Measurements from ENCODE around the gene TUBB8B. TPM values are rescaled to one million over a fixed set of nuclear protein-coding genes. Genes with fewer than 3 reads are reported as not detected.
"Not testable (repeated sequence)": the region's sequence is repeated elsewhere in the genome, so short reads cannot be mapped to it uniquely, and the experiment has no call there.

Gene TUBB8B
- total RNA-seq, 1 donor from 2014 or later, result not detected

GRCh38 chr18:91561-91960 is 42.1 kb upstream of the TUBB8B start:
- H3K9ac ChIP-seq (ENCODE audit: low read length); H3K36me3 Mint-ChIP-seq (ENCODE audit: low read depth, unreplicated experiment); H3K27ac Mint-ChIP-seq (ENCODE audit: unreplicated experiment); H3K9me3 Mint-ChIP-seq (ENCODE audit: unreplicated experiment); H3K27me3 Mint-ChIP-seq (ENCODE audit: low read depth, unreplicated experiment); H3K36me3 ChIP-seq (ENCODE audit: insufficient read depth, low read length); H3K79me2 ChIP-seq (ENCODE audit: insufficient read depth, low read length); DNase-seq (ENCODE audit: low read depth); H3K4me1 ChIP-seq (ENCODE audit: insufficient read depth, low read length); H3K4me2 ChIP-seq (ENCODE audit: low read length); H4K20me1 ChIP-seq (ENCODE audit: insufficient read depth, low read length); H3K27ac ChIP-seq (ENCODE audit: low read depth, low read length); H2AFZ ChIP-seq (ENCODE audit: low read depth, low read length); H3K27me3 ChIP-seq (ENCODE audit: insufficient read depth, low read length); H3K4me1 Mint-ChIP-seq (ENCODE audit: low read depth, unreplicated experiment); H3K4me3 Mint-ChIP-seq (ENCODE audit: unreplicated experiment); H3K9me3 ChIP-seq (ENCODE audit: insufficient read depth, low read depth, low read length); H3K4me3 ChIP-seq (ENCODE audit: insufficient read depth, low read depth, low read length); FAIRE-seq: not testable (repeated sequence)

DNA sequence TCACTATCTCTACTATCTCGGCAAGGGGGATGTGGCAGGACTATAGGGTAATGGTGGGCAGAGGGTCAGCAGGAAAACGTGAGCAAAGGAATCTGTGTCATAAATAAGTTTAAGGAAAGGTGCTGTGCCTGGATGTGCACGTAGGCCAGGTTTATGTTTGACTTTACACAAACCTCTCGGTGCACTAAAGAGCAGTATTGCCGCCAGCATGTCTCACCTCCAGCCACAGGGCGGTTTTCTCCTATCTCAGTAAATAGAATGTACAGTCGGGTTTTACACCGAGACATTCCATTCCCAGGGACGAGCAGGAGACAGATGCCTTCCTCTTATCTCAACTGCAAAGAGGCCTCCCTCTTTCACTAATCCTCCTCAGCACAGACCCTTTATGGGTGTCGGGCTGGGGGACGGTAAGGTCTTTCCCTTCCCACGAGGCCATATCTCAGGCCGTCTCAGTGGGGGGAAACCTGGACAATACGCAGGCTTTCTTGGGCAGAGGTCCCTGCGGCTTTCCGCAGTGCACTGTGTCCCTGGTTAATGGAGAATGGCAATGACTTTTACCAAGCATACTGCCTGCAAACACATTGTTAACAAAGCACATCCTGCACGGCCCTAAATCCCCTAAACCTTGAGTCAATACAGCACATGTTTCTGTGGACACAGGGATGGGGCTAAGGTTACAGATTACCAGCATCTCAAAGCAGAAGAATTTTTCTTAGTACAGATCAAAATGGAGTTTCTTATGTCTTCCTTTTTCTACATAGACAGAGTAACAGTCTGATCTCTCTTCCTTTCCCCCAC is 41.2 kb upstream of the TUBB8B start:
- DNase-seq (ENCODE audit: low read depth); FAIRE-seq; H3K27me3 ChIP-seq (ENCODE audit: insufficient read depth, low read length); H3K27ac Mint-ChIP-seq (ENCODE audit: unreplicated experiment); H3K79me2 ChIP-seq (ENCODE audit: insufficient read depth, low read length); H3K27me3 Mint-ChIP-seq (ENCODE audit: low read depth, unreplicated experiment); H3K9ac ChIP-seq (ENCODE audit: low read length); H3K4me1 ChIP-seq (ENCODE audit: insufficient read depth, low read length); H3K27ac ChIP-seq (ENCODE audit: low read depth, low read length); H3K36me3 Mint-ChIP-seq (ENCODE audit: low read depth, unreplicated experiment); H3K4me3 Mint-ChIP-seq (ENCODE audit: unreplicated experiment); H4K20me1 ChIP-seq (ENCODE audit: insufficient read depth, low read length); H3K9me3 ChIP-seq (ENCODE audit: insufficient read depth, low read depth, low read length); H3K36me3 ChIP-seq (ENCODE audit: insufficient read depth, low read length); H3K4me2 ChIP-seq (ENCODE audit: low read length); H3K9me3 Mint-ChIP-seq (ENCODE audit: unreplicated experiment); H3K4me1 Mint-ChIP-seq (ENCODE audit: low read depth, unreplicated experiment); H3K4me3 ChIP-seq (ENCODE audit: insufficient read depth, low read depth, low read length); H2AFZ ChIP-seq (ENCODE audit: low read depth, low read length): not testable (repeated sequence)

GRCh38 chr18:89124-89523 is 39.7 kb upstream of the TUBB8B start:
- H3K36me3 ChIP-seq (ENCODE audit: insufficient read depth, low read length); H3K27ac Mint-ChIP-seq (ENCODE audit: unreplicated experiment); H3K9me3 ChIP-seq (ENCODE audit: insufficient read depth, low read depth, low read length); H3K4me1 Mint-ChIP-seq (ENCODE audit: low read depth, unreplicated experiment); DNase-seq (ENCODE audit: low read depth); H3K27me3 Mint-ChIP-seq (ENCODE audit: low read depth, unreplicated experiment); H3K4me1 ChIP-seq (ENCODE audit: insufficient read depth, low read length); H3K9me3 Mint-ChIP-seq (ENCODE audit: unreplicated experiment); H3K79me2 ChIP-seq (ENCODE audit: insufficient read depth, low read length); H3K27ac ChIP-seq (ENCODE audit: low read depth, low read length); H3K27me3 ChIP-seq (ENCODE audit: insufficient read depth, low read length); FAIRE-seq; H3K4me3 Mint-ChIP-seq (ENCODE audit: unreplicated experiment); H2AFZ ChIP-seq (ENCODE audit: low read depth, low read length); H4K20me1 ChIP-seq (ENCODE audit: insufficient read depth, low read length); H3K4me3 ChIP-seq (ENCODE audit: insufficient read depth, low read depth, low read length); H3K9ac ChIP-seq (ENCODE audit: low read length); H3K36me3 Mint-ChIP-seq (ENCODE audit: low read depth, unreplicated experiment); H3K4me2 ChIP-seq (ENCODE audit: low read length): not testable (repeated sequence)

DNA sequence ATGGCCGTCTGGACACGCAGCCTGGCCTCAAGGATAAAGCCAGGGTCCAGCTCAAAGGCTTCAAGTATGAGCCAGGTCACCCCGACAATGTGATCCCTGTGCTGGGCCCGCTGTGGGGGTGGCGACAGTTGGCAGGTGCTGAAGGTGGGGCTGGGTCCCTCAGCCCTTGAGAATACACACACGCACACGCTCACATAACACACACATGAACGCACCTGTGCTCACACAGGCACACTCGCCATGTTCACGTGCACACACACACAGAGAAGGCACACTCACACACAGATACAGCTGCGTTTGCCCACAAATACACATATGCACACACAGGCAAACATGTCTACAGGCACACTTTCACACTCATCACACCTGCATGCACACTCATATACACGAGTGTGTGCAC is 35.4 kb upstream of the TUBB8B start:
- not testable (repeated sequence) for DNase-seq (ENCODE audit: low read depth); H3K4me1 ChIP-seq (ENCODE audit: insufficient read depth, low read length); H3K4me3 ChIP-seq (ENCODE audit: insufficient read depth, low read depth, low read length); H3K9ac ChIP-seq (ENCODE audit: low read length); H3K4me2 ChIP-seq (ENCODE audit: low read length); H3K4me1 Mint-ChIP-seq (ENCODE audit: low read depth, unreplicated experiment); H3K9me3 ChIP-seq (ENCODE audit: insufficient read depth, low read depth, low read length); H3K27me3 Mint-ChIP-seq (ENCODE audit: low read depth, unreplicated experiment); H3K79me2 ChIP-seq (ENCODE audit: insufficient read depth, low read length); H3K4me3 Mint-ChIP-seq (ENCODE audit: unreplicated experiment); H3K36me3 ChIP-seq (ENCODE audit: insufficient read depth, low read length); H3K27ac Mint-ChIP-seq (ENCODE audit: unreplicated experiment); H4K20me1 ChIP-seq (ENCODE audit: insufficient read depth, low read length); H2AFZ ChIP-seq (ENCODE audit: low read depth, low read length); FAIRE-seq; H3K27me3 ChIP-seq (ENCODE audit: insufficient read depth, low read length); H3K36me3 Mint-ChIP-seq (ENCODE audit: low read depth, unreplicated experiment); H3K27ac ChIP-seq (ENCODE audit: low read depth, low read length)
- peaks cover 11% of the 10 kb centered on the region for H3K9me3 Mint-ChIP-seq (ENCODE audit: unreplicated experiment)

DNA sequence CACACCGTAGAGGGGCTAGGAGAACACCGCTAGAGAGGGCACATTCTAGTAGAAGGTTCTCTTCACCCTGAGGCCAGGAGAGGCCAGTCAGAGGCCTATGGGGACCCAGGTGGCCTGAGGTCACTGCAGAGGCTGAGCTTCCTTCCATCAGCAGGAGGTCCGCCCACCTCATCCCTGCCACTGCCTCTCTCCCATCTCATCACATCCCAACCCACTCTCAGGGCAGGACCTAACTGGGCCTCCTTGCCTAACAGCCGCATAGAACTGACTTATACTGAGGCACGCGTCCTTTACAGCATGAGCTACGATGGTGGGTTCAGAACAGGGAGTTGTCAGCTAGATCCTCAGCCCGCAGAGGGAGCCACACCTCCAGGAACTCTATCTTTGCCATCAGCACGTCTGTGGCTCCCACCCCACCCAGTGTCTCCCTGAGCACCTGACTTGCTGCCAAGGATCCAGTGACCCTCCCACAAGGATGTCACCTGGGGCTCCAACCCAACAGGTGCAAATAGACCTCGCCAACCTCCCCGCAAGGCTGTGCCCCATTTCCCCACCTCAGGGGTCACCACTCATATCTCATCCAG is 33.3 kb upstream of the TUBB8B start:
- not testable (repeated sequence) for H3K9me3 ChIP-seq (ENCODE audit: insufficient read depth, low read depth, low read length); H3K4me1 ChIP-seq (ENCODE audit: insufficient read depth, low read length); H3K27me3 ChIP-seq (ENCODE audit: insufficient read depth, low read length); DNase-seq (ENCODE audit: low read depth); H2AFZ ChIP-seq (ENCODE audit: low read depth, low read length); H3K4me3 ChIP-seq (ENCODE audit: insufficient read depth, low read depth, low read length); FAIRE-seq; H3K4me2 ChIP-seq (ENCODE audit: low read length); H3K9ac ChIP-seq (ENCODE audit: low read length); H3K27me3 Mint-ChIP-seq (ENCODE audit: low read depth, unreplicated experiment); H3K27ac Mint-ChIP-seq (ENCODE audit: unreplicated experiment); H3K27ac ChIP-seq (ENCODE audit: low read depth, low read length); H3K4me3 Mint-ChIP-seq (ENCODE audit: unreplicated experiment); H3K4me1 Mint-ChIP-seq (ENCODE audit: low read depth, unreplicated experiment); H3K79me2 ChIP-seq (ENCODE audit: insufficient read depth, low read length); H4K20me1 ChIP-seq (ENCODE audit: insufficient read depth, low read length); H3K36me3 Mint-ChIP-seq (ENCODE audit: low read depth, unreplicated experiment); H3K36me3 ChIP-seq (ENCODE audit: insufficient read depth, low read length)
- peaks cover 11% of the 10 kb centered on the region for H3K9me3 Mint-ChIP-seq (ENCODE audit: unreplicated experiment)

GRCh38 chr18:80881-81280 is 31.5 kb upstream of the TUBB8B start:
- not testable (repeated sequence) for H3K79me2 ChIP-seq (ENCODE audit: insufficient read depth, low read length); H3K27me3 Mint-ChIP-seq (ENCODE audit: low read depth, unreplicated experiment); H3K4me1 ChIP-seq (ENCODE audit: insufficient read depth, low read length); H3K36me3 ChIP-seq (ENCODE audit: insufficient read depth, low read length); H3K4me3 Mint-ChIP-seq (ENCODE audit: unreplicated experiment); FAIRE-seq; H3K4me2 ChIP-seq (ENCODE audit: low read length); H3K27me3 ChIP-seq (ENCODE audit: insufficient read depth, low read length); H3K9me3 ChIP-seq (ENCODE audit: insufficient read depth, low read depth, low read length); H3K27ac ChIP-seq (ENCODE audit: low read depth, low read length); H4K20me1 ChIP-seq (ENCODE audit: insufficient read depth, low read length); DNase-seq (ENCODE audit: low read depth); H2AFZ ChIP-seq (ENCODE audit: low read depth, low read length); H3K4me1 Mint-ChIP-seq (ENCODE audit: low read depth, unreplicated experiment); H3K9ac ChIP-seq (ENCODE audit: low read length); H3K36me3 Mint-ChIP-seq (ENCODE audit: low read depth, unreplicated experiment); H3K27ac Mint-ChIP-seq (ENCODE audit: unreplicated experiment); H3K4me3 ChIP-seq (ENCODE audit: insufficient read depth, low read depth, low read length)
- H3K9me3 Mint-ChIP-seq (ENCODE audit: unreplicated experiment), result peaks cover 11% of the 10 kb centered on the region

Data from astrocyte (in vitro differentiated cells and primary cell).